ENCODE results near the gene DCDC2B. TPM values are rescaled to one million over a fixed set of nuclear protein-coding genes. Genes with fewer than 3 reads are reported as not detected.

The DCDC2B gene
- total RNA-seq, 1 experiment from 2014 or later, result not detected

DNA sequence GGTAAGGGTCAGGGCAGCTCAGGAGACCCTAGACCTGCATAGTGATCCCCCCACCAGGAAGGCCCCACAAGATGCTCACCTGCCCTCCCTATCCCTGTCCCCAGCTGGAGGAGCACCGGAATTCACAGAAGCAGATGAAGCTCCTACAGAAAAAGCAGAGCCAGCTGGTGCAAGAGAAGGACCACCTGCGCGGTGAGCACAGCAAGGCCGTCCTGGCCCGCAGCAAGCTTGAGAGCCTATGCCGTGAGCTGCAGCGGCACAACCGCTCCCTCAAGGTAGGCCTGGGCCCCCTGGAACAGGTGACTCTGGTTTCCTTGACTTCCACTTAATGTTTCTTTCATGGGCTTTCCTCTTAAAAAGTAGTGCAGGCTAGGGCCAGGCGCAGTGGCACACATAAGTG lies 21.0 kb upstream of the DCDC2B start:
- Histone ChIP-seq H3K4me2 (ENCODE audit: low read depth, low read length, poor library complexity, severe bottlenecking) (no peak overlapping the region), H3K79me2 (ENCODE audit: low read length) (peaks cover 34% of the 10 kb centered on the region), H3K9me2 (replicated peaks; ENCODE audit: insufficient read depth, low read length) (no peaks in the 10 kb centered on the region)

DNA sequence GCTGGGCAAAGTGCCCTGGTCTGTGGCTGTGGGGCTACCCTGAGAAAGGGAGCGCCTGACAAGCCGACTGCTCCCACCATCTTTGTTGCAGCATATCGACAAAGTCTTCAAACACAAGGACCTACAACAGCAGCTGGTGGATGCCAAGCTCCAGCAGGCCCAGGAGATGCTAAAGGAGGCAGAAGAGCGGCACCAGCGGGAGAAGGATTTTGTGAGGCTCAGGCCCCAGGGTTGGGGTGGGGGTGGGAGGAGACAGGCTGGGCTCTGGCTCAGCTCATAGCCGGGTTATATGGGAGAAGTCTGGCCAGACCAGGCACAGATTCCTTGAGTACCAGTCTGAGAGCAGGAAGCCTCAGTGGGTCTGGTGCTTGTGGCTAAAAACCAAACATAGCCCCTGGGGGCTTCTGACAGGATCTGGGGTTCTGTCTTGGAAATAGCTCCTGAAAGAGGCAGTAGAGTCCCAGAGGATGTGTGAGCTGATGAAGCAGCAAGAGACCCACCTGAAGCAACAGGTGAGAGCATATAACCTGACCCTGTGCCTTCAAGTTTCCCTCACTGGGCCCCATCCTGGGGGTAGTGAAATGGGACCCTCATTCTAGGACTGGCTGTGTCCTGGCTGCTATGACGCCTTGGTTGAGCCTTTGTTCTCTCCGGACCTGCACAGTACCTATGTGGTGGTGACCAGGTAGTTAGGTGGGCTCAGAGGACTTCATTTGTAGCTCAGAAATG lies 16.5 kb upstream of the DCDC2B start:
- Histone ChIP-seq H3K9me2 (replicated peaks; ENCODE audit: insufficient read depth, low read length) (no peaks in the 10 kb centered on the region), H3K36me3 (ENCODE audit: insufficient read depth, low read length) (peaks cover 41% of the 10 kb centered on the region), H4K20me1 (ENCODE audit: insufficient read depth, low read depth, low read length) (0 out of 2 replicates have a peak, but pooled peaks cover 6% of the 10 kb centered on the region), H3K27ac (ENCODE audit: low read length) (no peak overlapping the region), H3K79me2 (ENCODE audit: low read length) (peaks cover 1% of the 10 kb centered on the region; the same call in 1 of the 2 replicates), H3K27me3 (ENCODE audit: low read length) (no peaks in the 10 kb centered on the region), H3K9me3 (ENCODE audit: low read length) (no peaks in the 10 kb centered on the region), H3K4me3 (ENCODE audit: low read length) (no peak overlapping the region), H3K9ac (ENCODE audit: low read length) (no peak overlapping the region), H3K4me1 (ENCODE audit: low read length) (no peaks in the 10 kb centered on the region), H3K4me2 (ENCODE audit: low read depth, low read length, poor library complexity, severe bottlenecking) (no peak overlapping the region), H2AFZ (ENCODE audit: low read length) (no peak overlapping the region)
- no peak for DNase-seq

More for the DNA sequence above, 21.0 kb upstream of the DCDC2B start:
- H3K4me3 ChIP-seq (ENCODE audit: low read length), result no peak overlapping the region
- H3K4me1 ChIP-seq (ENCODE audit: low read length), result no peaks in the 10 kb centered on the region
- no peak overlapping the region for H2AFZ ChIP-seq (ENCODE audit: low read length)
- no peak for DNase-seq
- H3K36me3 ChIP-seq (ENCODE audit: insufficient read depth, low read length), result peaks cover 63% of the 10 kb centered on the region
- H3K9me3 ChIP-seq (ENCODE audit: low read length), result no peaks in the 10 kb centered on the region
- H3K27ac ChIP-seq (ENCODE audit: low read length), result no peak overlapping the region
- no peaks in the 10 kb centered on the region for H3K27me3 ChIP-seq (ENCODE audit: low read length)
- no peak overlapping the region for H3K9ac ChIP-seq (ENCODE audit: low read length)
- H4K20me1 ChIP-seq (ENCODE audit: insufficient read depth, low read depth, low read length), result peaks cover 13% of the 10 kb centered on the region

DNA sequence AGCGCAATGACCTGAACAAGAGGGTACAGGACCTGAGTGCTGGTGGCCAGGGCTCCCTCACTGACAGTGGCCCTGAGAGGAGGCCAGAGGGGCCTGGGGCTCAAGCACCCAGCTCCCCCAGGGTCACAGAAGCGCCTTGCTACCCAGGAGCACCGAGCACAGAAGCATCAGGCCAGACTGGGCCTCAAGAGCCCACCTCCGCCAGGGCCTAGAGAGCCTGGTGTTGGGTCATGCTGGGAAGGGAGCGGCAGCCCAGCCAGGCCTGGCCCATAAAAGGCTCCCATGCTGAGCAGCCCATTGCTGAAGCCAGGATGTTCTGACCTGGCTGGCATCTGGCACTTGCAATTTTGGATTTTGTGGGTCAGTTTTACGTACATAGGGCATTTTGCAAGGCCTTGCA lies 13.9 kb upstream of the DCDC2B start:
- Histone ChIP-seq H3K9ac (ENCODE audit: low read length) (no peak overlapping the region), H4K20me1 (ENCODE audit: insufficient read depth, low read depth, low read length) (no peaks in the 10 kb centered on the region), H3K36me3 (ENCODE audit: insufficient read depth, low read length) (peaks cover 17% of the 10 kb centered on the region; the same call in 1 of the 2 replicates), H3K4me1 (ENCODE audit: low read length) (peaks cover 17% of the 10 kb centered on the region), H3K4me3 (ENCODE audit: low read length) (no peak overlapping the region), H3K27ac (ENCODE audit: low read length) (no peak overlapping the region), H3K9me3 (ENCODE audit: low read length) (no peaks in the 10 kb centered on the region), H3K4me2 (ENCODE audit: low read depth, low read length, poor library complexity, severe bottlenecking) (no peak overlapping the region), H2AFZ (ENCODE audit: low read length) (no peak overlapping the region), H3K9me2 (replicated peaks; ENCODE audit: insufficient read depth, low read length) (no peaks in the 10 kb centered on the region), H3K79me2 (ENCODE audit: low read length) (no peaks in the 10 kb centered on the region), H3K27me3 (ENCODE audit: low read length) (no peaks in the 10 kb centered on the region)
- no peak for DNase-seq

DNA sequence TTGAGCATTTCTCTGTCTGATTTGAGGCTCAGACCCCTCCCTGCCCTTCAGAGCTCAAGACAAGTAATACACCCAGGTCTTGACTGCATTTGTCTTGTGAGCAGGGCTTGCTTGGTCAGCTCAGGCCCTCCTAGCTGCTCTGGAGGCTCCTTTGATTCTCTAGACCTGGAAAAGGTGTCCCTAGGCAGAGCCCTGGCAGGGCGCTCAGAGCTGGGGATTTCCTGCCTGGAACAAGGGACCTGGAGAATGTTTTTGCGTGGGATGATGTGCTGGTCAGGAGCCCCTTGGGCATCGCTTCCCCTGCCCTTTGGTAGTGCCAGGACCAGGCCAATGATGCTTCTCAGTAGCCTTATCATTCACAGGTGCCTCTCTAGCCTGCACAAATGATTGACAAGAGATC lies 13.4 kb upstream of the DCDC2B start:
- H3K4me1 ChIP-seq (ENCODE audit: low read length), result peaks cover 23% of the 10 kb centered on the region
- H3K27ac ChIP-seq (ENCODE audit: low read length), result no peak overlapping the region
- no peak overlapping the region for H3K9ac ChIP-seq (ENCODE audit: low read length)
- H3K36me3 ChIP-seq (ENCODE audit: insufficient read depth, low read length), result peaks cover 12% of the 10 kb centered on the region; the same call in 1 of the 2 replicates
- H3K4me2 ChIP-seq (ENCODE audit: low read depth, low read length, poor library complexity, severe bottlenecking), result no peak overlapping the region
- no peaks in the 10 kb centered on the region for H4K20me1 ChIP-seq (ENCODE audit: insufficient read depth, low read depth, low read length)
- no peak for DNase-seq
- H3K4me3 ChIP-seq (ENCODE audit: low read length), result no peak overlapping the region
- H3K27me3 ChIP-seq (ENCODE audit: low read length), result no peaks in the 10 kb centered on the region
- H3K9me2 ChIP-seq (replicated peaks; ENCODE audit: insufficient read depth, low read length), result no peaks in the 10 kb centered on the region
- no peaks in the 10 kb centered on the region for H3K79me2 ChIP-seq (ENCODE audit: low read length)
- H2AFZ ChIP-seq (ENCODE audit: low read length), result no peak overlapping the region
- no peaks in the 10 kb centered on the region for H3K9me3 ChIP-seq (ENCODE audit: low read length)

DNA sequence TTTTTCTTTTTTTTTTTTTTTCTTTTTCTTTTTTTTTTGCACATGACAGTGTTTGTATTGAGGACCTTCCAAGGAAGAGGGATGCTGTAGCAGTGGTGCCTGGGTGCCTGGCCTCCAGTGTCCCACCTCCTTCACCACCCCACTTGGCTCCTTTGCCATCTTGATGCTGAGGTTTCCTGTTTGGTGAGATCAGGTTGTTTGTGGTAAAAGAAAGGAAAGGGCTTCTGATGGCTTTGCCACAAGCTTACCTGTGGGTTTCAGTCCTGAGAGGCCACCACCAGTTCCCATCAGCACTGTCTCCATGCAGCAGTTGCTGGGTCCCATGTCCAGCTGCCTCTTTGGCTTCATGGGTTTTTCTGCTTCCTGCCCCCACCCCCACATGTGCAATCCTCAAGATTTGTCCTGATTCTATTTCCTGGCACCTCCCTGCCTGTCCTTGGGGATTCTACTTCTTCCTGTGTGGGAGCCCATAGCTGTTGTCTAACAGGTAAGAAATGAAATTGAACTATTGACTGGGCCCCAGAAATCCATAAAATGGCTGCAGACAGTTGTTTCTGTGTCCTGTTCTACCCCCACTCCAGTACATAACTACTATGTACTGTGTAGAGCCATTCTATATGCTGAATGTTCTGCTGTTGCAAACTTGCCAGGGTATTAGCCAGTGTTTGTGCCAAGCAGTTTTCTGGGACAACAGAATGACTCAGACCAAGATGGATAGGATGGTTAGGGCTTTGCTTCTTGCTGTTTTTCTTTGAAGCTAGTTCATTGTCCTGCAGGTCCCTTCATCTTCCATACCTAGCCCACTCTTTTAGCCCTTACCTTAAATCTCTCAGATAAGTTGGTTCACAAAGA lies 12.7 kb upstream of the DCDC2B start:
- H2AFZ ChIP-seq (ENCODE audit: low read length), result no peak overlapping the region
- peaks cover 29% of the 10 kb centered on the region for H3K4me1 ChIP-seq (ENCODE audit: low read length)
- H3K27ac ChIP-seq (ENCODE audit: low read length), result no peak overlapping the region
- H3K9me2 ChIP-seq (replicated peaks; ENCODE audit: insufficient read depth, low read length), result no peaks in the 10 kb centered on the region
- H3K4me3 ChIP-seq (ENCODE audit: low read length), result no peak overlapping the region
- DNase-seq, result no peak
- H3K9me3 ChIP-seq (ENCODE audit: low read length), result no peaks in the 10 kb centered on the region
- no peaks in the 10 kb centered on the region for H4K20me1 ChIP-seq (ENCODE audit: insufficient read depth, low read depth, low read length)
- H3K36me3 ChIP-seq (ENCODE audit: insufficient read depth, low read length), result peaks cover 12% of the 10 kb centered on the region; the same call in 1 of the 2 replicates
- peaks cover under 1% of the 10 kb centered on the region; the same call in 1 of the 2 replicates for H3K79me2 ChIP-seq (ENCODE audit: low read length)
- no peak overlapping the region for H3K4me2 ChIP-seq (ENCODE audit: low read depth, low read length, poor library complexity, severe bottlenecking)
- H3K27me3 ChIP-seq (ENCODE audit: low read length), result no peaks in the 10 kb centered on the region
- H3K9ac ChIP-seq (ENCODE audit: low read length), result no peak overlapping the region

DNA sequence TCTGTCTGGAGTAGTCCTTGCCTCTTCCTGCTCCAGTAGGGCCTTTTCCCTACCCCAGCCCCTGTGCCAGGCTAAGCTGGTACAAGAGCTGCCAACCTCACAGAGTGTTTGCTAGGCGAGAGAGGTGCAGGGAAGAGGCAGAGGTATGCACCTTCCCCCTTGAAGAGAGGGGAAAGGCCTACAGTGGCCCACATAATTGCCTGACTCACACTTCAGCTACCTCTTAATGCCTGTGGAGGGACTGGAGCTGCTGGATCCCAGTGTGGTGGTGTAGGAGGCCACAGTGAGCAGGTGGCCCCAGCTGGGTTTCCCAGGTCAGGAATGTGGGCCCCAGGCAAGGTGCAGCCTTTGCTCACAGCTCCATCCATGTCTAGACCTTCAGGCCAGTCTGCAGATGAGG lies 11.8 kb upstream of the DCDC2B start:
- peaks cover 7% of the 10 kb centered on the region; the same call in 1 of the 2 replicates for H3K36me3 ChIP-seq (ENCODE audit: insufficient read depth, low read length)

DNA sequence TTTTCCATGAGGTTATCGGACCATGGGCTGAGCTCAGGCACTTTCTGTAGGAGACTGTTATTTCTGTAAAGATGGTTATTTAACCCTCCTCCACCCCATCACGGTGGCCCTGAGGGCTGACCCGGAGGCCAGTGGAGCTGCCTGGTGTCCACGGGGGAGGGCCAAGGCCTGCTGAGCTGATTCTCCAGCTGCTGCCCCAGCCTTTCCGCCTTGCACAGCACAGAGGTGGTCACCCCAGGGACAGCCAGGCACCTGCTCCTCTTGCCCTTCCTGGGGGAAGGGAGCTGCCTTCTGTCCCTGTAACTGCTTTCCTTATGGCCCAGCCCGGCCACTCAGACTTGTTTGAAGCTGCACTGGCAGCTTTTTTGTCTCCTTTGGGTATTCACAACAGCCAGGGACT lies 11.1 kb upstream of the DCDC2B start:
- Histone ChIP-seq H3K9me2 (replicated peaks; ENCODE audit: insufficient read depth, low read length) (no peaks in the 10 kb centered on the region), H3K79me2 (ENCODE audit: low read length) (peaks cover 10% of the 10 kb centered on the region; the same call in 1 of the 2 replicates), H3K27ac (ENCODE audit: low read length) (no peak overlapping the region), H3K9ac (ENCODE audit: low read length) (no peak overlapping the region), H3K4me1 (ENCODE audit: low read length) (peaks cover 43% of the 10 kb centered on the region), H3K36me3 (ENCODE audit: insufficient read depth, low read length) (no peaks in the 10 kb centered on the region; the same call in 1 of the 2 replicates), H4K20me1 (ENCODE audit: insufficient read depth, low read depth, low read length) (no peaks in the 10 kb centered on the region), H3K9me3 (ENCODE audit: low read length) (no peaks in the 10 kb centered on the region), H2AFZ (ENCODE audit: low read length) (no peak overlapping the region), H3K4me2 (ENCODE audit: low read depth, low read length, poor library complexity, severe bottlenecking) (no peak overlapping the region), H3K4me3 (ENCODE audit: low read length) (no peak overlapping the region), H3K27me3 (ENCODE audit: low read length) (no peaks in the 10 kb centered on the region)
- no peak for DNase-seq

More for the DNA sequence above, 11.8 kb upstream of the DCDC2B start:
- H4K20me1 ChIP-seq (ENCODE audit: insufficient read depth, low read depth, low read length), result no peaks in the 10 kb centered on the region
- H3K4me1 ChIP-seq (ENCODE audit: low read length), result peaks cover 38% of the 10 kb centered on the region
- H3K9me2 ChIP-seq (replicated peaks; ENCODE audit: insufficient read depth, low read length), result no peaks in the 10 kb centered on the region
- no peak overlapping the region for H3K4me3 ChIP-seq (ENCODE audit: low read length)
- no peak overlapping the region for H3K9ac ChIP-seq (ENCODE audit: low read length)
- no peak overlapping the region for H3K27ac ChIP-seq (ENCODE audit: low read length)
- H3K4me2 ChIP-seq (ENCODE audit: low read depth, low read length, poor library complexity, severe bottlenecking), result no peak overlapping the region
- DNase-seq, result no peak
- H2AFZ ChIP-seq (ENCODE audit: low read length), result no peak overlapping the region
- H3K27me3 ChIP-seq (ENCODE audit: low read length), result no peaks in the 10 kb centered on the region
- no peaks in the 10 kb centered on the region for H3K9me3 ChIP-seq (ENCODE audit: low read length)
- peaks cover 8% of the 10 kb centered on the region; the same call in 1 of the 2 replicates for H3K79me2 ChIP-seq (ENCODE audit: low read length)

Measured in Karpas-422 (cell line).